Activated B cell treated with CpG ODN at 0.5 μM for 24 hours (primary cell): Measurements from ENCODE around the gene ACTG2. TPM values are rescaled to one million over a fixed set of nuclear protein-coding genes. Genes with fewer than 3 reads are reported as not detected.

ENCODE experiments used
- ATAC-seq: fragments of 200-7000 bp; cut with Tn5 transposase; one replicate; pipeline ENCODE4 v1.10.0; 2021; ENCODE audit warnings: low read depth, mild to moderate bottlenecking, moderate library complexity
- CTCF ChIA-PET: fragments of 350-600 bp; sonication (Branson Sonifier 250); formaldehyde crosslinking; loops from one replicate; lab custom pipeline; 2021; ENCODE audit warnings: antibody characterized with exemption; lab: Charles Lee
- POLR2A ChIA-PET: fragments of 350-600 bp; sonication (Branson Sonifier 250); formaldehyde crosslinking; loops from one replicate; lab custom pipeline; 2021; ENCODE audit warnings: antibody characterized with exemption; lab: Charles Lee
- DNase-seq: peaks from one replicate; pipeline ENCODE4 v3.0.0; 2022
- H3K27ac Mint-ChIP-seq: one replicate; pipeline ENCODE4 v1.8.0; 2020; ENCODE audit warnings: mixed read lengths
- H3K27me3 Mint-ChIP-seq: one replicate; pipeline ENCODE4 v1.8.0; 2021; ENCODE audit warnings: mixed read lengths
- H3K36me3 Mint-ChIP-seq: one replicate; pipeline ENCODE4 v1.8.0; 2021; ENCODE audit warnings: low read depth, mixed read lengths
- H3K4me1 Mint-ChIP-seq: one replicate; pipeline ENCODE4 v1.8.0; 2021; ENCODE audit warnings: mixed read lengths
- H3K4me3 Mint-ChIP-seq: one replicate; pipeline ENCODE4 v1.8.0; 2020; ENCODE audit warnings: mild to moderate bottlenecking, mixed read lengths
- H3K9me3 Mint-ChIP-seq: one replicate; pipeline ENCODE4 v1.8.0; 2020; ENCODE audit warnings: mixed read lengths
- CTCF ChIP-seq: fragments of 200-600 bp; IDR thresholded peaks from one replicate; pipeline ENCODE4 v1.8.0; 2022; ENCODE audit warnings: antibody characterized with exemption, mild to moderate bottlenecking
- intact Hi-C: fragments of 100-400 bp; cut with micrococcal nuclease; formaldehyde crosslinking; loops from one replicate; pipeline ENCODE4 v1.15.1; 2024
- total RNA-seq: library from RNA; stranded (reverse); gene quantifications from 2 replicates; pipeline ENCODE4 v1.2.3, GENCODE V29; 2022

ACTG2 gene
- total RNA-seq, 1 donor from 2014 or later, result not detected

- Mint-ChIP-seq H3K27me3 (no peaks in the 10 kb centered on the region), H3K4me3 (no peak overlapping the region), H3K4me1 (peaks cover 13% of the 10 kb centered on the region), H3K36me3 (peaks cover 27% of the 10 kb centered on the region), H3K27ac (no peak overlapping the region), H3K9me3 (no peaks in the 10 kb centered on the region)
- DNase-seq (no peak), ATAC-seq (no peak)
- intact Hi-C loops, result no loop called here
- TF ChIP-seq CTCF, result no peak
- ChIA-PET POLR2A (no interaction called here), CTCF (no interaction called here)
Observed at GRCh38 chr2:73855526-73855925, 37.3 kb upstream of the ACTG2 start.

GRCh38 chr2:73856214-73856613, 36.6 kb upstream of the ACTG2 start:
- no peak for TF ChIP-seq CTCF
- Mint-ChIP-seq H3K4me3 (no peak overlapping the region), H3K27me3 (no peaks in the 10 kb centered on the region), H3K4me1 (peaks cover 13% of the 10 kb centered on the region), H3K27ac (no peak overlapping the region), H3K36me3 (peaks cover 29% of the 10 kb centered on the region), H3K9me3 (no peaks in the 10 kb centered on the region)
- ATAC-seq (no peak), DNase-seq (no peak)
- ChIA-PET POLR2A (no interaction called here), CTCF (no interaction called here)
- intact Hi-C loops, result no loop called here

GRCh38 chr2:73859721-73860586, 32.9 kb upstream of the ACTG2 start:
- CTCF ChIA-PET, result no interaction called here
- H3K4me3 Mint-ChIP-seq, result no peak overlapping the region
- ATAC-seq (no peak), DNase-seq (no peak)
- H3K9me3 Mint-ChIP-seq, result no peaks in the 10 kb centered on the region
- no peaks in the 10 kb centered on the region for H3K27me3 Mint-ChIP-seq
- peaks cover 13% of the 10 kb centered on the region for H3K4me1 Mint-ChIP-seq
- H3K27ac Mint-ChIP-seq, result no peak overlapping the region
- intact Hi-C loops, result no loop called here
- no peak for TF ChIP-seq CTCF
- POLR2A ChIA-PET, result no interaction called here
- peaks cover 58% of the 10 kb centered on the region for H3K36me3 Mint-ChIP-seq

GRCh38 chr2:73862987-73863386, 29.8 kb upstream of the ACTG2 start:
- DNase-seq, result no peak
- no peaks in the 10 kb centered on the region for H3K4me1 Mint-ChIP-seq
- ChIA-PET POLR2A (no interaction called here), CTCF (no interaction called here)
- TF ChIP-seq CTCF, result no peak
- no peaks in the 10 kb centered on the region for H3K27me3 Mint-ChIP-seq
- no peak for ATAC-seq
- peaks cover 75% of the 10 kb centered on the region for H3K36me3 Mint-ChIP-seq
- intact Hi-C loops, result no loop called here
- H3K9me3 Mint-ChIP-seq, result no peaks in the 10 kb centered on the region
- no peak overlapping the region for H3K27ac Mint-ChIP-seq
- no peak overlapping the region for H3K4me3 Mint-ChIP-seq

GRCh38 chr2:73868204-73868978, 24.4 kb upstream of the ACTG2 start:
- intact Hi-C loops, result no loop called here
- Mint-ChIP-seq H3K27ac (no peak overlapping the region), H3K36me3 (peaks cover 40% of the 10 kb centered on the region), H3K27me3 (no peaks in the 10 kb centered on the region), H3K4me1 (no peaks in the 10 kb centered on the region), H3K4me3 (no peak overlapping the region), H3K9me3 (no peaks in the 10 kb centered on the region)
- CTCF ChIA-PET, result no interaction called here
- no peak for DNase-seq
- POLR2A ChIA-PET, result no interaction called here
- ATAC-seq, result no peak
- TF ChIP-seq CTCF, result no peak
